Stimulated activated CD8-positive, alpha-beta memory T cell treated with anti-CD3 and anti-CD28 coated beads, Interleukin-4, amount 100 ng/mL, for 24 hours (primary cell): Measurements from ENCODE around the gene IGIP.

Experiments
- DNase-seq: peaks from one replicate; pipeline ENCODE4 v3.0.0-alpha.2; 2020; ENCODE audit warnings: low read depth

IGIP gene

DNA sequence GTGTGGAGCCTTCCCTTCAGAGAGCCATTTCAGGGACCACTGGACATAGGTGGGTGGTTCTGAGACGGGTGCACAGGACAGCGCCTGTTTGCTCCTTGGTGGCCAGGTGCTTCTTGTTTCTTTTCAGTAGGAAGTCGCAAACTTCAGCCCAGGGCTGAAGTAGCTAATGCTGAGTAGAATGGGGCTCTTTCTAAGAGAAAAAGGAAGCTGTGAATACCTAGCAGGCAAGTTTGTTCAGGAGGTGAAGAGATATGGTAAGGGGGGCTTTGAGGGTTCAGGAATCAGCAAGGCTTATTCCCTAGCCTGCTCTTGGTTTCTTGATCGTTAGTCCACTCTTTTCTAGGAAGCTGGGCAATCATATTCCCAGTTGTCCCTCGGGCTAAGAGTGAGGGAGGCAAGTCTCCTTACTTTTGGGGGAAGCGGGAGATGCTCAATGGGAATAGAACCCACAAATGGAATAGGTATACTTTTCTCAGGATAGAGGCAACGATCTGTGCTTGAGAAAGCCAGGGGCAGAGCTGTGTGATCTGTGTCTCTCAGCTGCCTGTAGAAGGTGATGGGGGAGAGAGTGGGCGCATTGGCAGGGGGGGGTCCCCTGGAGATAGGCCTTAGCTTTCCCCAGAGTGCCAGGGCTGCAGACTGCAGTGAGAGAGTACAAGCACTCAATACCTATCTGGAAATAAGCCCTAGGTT is 13.7 kb upstream of the IGIP start:
- DNase-seq = no peak

- DNase-seq = no peak
These were observed 13.0 kb upstream of the IGIP start for GRCh38 chr5:140112685-140113179.

GRCh38 chr5:140113180-140113698 is 12.5 kb upstream of the IGIP start:
- DNase-seq = no peak

DNA sequence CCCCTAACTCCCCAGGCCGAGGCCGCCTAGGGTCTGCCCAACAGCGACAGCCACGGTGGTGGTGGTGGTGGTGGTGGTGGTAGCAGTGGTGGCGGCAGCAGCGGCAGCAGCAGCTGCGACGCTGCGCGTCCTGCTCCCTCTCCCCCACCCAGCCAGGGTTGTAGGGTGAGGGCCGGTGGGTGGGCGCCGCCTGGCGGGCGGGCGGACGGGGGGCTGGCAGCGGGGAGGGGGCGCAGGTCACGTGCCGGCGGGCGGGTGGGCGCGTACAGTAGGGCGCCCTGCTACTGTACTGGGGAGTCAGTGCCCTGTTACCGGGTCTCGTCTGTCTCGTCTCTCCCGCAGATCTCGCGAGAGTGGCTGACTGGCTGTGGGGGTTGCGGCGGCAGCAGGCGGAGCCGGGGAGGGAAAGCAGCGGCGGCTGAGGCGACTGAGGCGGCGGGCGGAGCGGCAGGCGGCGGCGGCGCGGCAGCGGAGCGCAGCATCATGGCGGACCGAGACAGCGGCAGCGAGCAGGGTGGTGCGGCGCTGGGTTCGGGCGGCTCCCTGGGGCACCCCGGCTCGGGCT is 12.0 kb upstream of the IGIP start, which contains the start of gene PURA:
PURA (plus strand) TSS at position 411 of the 565 bp plus-strand sequence; CDS start at position 484, 73 bp downstream.
- DNase-seq = peak; percentile 92

GRCh38 chr5:140114341-140115185 is 11.2 kb upstream of the IGIP start:
- no peak for DNase-seq

DNA sequence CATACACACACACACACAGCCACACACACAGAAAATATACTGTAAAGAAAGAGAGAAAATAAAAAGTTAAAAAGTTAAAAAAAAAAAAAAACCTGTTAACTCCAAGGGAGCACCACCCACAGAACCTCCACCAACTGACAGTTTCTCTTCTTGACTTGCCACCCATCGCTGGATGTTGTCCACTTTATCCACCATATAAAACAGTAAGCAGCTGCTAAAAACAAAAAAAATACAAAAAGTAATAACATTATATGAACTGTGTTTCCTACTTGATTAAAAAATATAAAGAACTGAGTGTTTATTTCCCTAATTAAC is 10.6 kb upstream of the IGIP start:
- no peak for DNase-seq

DNA sequence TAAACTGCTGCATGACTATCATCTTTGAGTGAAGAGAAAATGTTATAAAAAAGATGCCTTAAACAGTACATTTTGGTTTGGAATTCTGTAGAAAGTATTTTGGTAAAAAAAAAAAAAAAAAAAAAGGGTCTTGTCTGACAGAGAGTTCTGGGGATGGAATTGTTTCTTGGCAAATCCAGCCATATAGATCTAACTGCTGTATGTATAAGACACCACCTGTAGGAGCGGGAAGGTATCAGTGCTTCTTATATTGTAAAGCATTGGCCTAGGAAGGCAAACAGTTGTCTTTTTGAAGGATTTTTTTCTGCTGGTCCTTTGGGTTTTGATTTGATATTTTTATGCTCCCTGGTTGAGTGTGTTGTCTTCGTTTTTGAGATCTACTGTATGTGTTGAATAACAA is 9.0 kb upstream of the IGIP start:
- no peak for DNase-seq

DNA sequence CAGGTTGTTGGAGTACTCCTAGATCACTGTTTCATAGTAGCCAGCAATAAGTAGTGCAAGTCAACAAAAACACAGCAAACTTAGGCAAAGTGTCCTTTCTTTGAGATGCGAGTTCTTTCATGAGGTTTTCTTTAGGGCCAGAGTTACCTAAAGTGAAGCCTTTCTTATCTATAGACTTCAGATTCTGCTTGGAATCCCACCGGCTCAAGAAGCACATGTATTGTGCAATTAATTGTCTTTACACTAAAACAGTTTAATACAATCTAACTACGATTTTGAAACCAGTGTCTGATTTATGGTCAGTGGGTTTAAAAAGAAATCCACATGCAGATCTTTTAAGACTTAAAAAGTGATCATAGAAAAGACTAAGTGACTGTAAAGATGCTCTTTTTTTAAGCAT is 8.2 kb upstream of the IGIP start:
- no peak for DNase-seq

DNA sequence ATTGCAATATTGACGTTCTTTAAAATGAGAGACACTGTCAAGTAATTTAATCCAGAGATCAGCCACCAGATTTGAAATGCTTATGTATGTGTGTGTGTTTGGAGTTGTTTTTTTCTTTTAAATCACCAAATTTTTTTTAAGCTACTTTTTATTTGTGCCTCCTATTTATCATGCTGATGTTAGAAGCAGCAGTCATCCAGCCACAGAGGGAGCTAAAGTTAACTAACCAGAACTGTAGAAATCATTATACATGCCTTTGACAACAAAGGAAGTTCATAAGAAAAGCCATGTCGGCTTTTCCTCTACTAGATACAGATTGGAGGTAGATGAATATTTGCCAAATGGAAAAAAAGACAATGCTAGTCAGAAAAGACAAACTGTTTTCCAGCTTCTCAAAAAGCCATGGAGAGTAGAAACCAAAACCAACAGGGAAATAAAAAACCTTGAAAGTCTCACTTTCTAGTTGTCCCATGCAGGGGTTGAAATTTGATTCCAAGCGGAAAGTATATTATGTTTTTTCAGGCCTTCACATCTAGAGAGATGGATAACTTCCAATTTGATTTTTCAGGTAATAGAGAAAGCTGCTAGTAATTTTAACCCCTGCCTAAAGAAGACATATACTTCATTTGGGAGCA is 7.3 kb upstream of the IGIP start:
- DNase-seq = no peak

GRCh38 chr5:140126315-140127012 is 727 bp downstream of the IGIP start:
- DNase-seq = no peak

DNA sequence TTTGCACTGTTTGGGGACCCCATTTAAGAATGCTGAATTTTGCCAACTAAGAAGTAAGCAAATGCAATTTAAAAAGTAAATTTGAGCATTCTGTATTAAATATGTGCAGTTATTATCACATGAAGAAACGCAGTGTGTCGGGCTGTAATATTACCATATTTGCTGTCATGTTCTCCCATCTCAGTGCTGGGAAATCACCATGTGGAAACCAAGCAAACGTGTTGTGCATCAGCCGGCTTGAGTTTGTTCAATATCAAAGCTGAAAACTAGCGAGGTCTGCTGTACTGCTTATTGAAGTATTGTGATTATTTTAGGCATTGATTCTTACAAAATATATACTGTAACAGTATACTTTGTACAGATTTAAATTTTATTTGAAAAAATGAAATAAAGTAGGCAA is 2.6 kb downstream of the IGIP start:
- no peak for DNase-seq

DNA sequence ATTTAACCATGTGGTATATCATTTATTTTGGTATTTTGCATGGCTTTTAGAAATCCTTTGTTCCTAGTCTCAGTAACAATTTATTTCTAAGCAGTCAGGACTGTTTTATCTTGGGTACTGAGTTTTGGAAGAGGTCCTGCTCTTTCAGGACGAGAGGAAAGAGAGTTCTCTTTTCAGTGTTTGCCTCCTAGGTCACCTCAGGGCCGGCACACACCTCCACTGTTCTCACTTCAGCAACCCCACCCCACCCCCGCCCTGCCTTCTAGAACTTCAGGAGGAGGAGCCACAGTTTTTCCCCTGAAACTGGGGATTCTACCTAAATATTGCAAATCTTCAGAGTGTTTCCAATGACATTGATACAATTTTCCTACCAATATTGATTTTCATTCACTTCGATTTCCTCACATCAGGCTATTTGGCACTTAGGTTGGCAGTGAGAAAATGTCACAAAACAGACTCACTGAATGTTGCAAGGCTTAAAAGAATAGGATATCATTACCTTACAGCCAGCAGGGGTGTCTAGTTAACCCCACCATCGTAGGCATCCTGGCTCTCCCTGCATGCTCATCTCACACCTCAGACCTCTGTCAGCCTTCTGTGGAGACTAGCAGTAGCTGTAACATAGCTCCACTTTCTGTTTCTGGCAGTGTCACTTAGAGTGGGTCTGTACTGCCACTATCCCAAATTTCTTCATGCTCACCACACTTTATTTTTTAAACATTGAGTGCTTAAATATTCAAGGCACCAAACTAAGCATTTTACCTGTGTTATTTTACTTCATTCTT is 5.4 kb downstream of the IGIP start:
- no peak for DNase-seq

DNA sequence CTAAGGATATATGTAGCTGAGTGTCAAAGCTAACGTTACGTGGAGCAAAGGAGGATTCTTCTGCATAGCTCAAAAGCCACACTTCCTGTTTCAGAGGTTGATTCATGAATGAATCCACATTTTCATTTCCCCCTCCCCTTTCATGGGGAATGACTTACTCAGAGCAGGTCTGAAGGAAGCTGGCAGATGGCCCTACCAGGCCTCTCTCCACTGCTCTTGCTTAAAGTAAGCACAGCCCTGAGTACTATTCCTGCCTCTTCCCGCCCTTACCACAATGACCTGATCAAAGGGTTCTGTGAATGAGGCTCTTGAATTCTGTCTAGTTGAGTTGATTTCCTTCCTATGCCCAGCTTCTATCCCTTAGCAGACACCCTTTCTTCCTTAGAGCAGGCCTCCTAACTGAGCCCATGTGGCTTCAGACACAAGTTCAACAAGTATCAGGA is 6.3 kb downstream of the IGIP start:
- DNase-seq = no peak

- no peak for DNase-seq
These were observed 7.9 kb downstream of the IGIP start for GRCh38 chr5:140133514-140134167.

- DNase-seq = no peak
These were observed 8.7 kb downstream of the IGIP start for GRCh38 chr5:140134277-140134935.

- DNase-seq = no peak
These were observed 9.4 kb downstream of the IGIP start for GRCh38 chr5:140135127-140135526.

- no peak for DNase-seq
These were observed 10.9 kb downstream of the IGIP start for GRCh38 chr5:140136624-140137023.

DNA sequence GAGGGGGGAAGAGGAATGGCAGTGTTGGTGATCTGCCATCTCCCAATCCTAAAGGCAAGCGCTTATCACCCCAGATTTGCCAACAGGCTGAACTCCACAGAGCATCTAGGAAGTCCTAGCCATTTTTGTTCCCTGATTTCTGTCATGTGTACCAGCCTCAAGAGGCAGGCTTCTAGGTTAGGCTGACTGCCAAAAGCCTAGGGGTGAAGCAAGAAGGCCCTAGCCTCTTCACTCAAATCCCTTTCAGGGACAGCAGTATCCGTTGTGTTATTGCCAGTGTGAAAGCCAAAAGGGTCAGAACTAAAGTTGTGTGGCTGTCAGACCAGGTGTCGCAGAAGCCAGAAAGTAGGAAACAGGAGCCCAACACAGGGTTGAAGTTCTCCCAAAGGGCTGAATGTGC is 14.7 kb downstream of the IGIP start:
- DNase-seq = no peak

- no peak for DNase-seq
These were observed 15.5 kb downstream of the IGIP start for GRCh38 chr5:140141241-140141640.

- no peak for DNase-seq
These were observed 16.5 kb downstream of the IGIP start for GRCh38 chr5:140142246-140142645.
